Activated CD8-positive, alpha-beta T cell treated with anti-CD3 and anti-CD28 coated beads for 36 hours (primary cell): ENCODE measurements around the gene PRKCE. TPM values are rescaled to one million over a fixed set of nuclear protein-coding genes. Genes with fewer than 3 reads are reported as not detected.

Experiments
- ATAC-seq: fragments of 200-7000 bp; cut with Tn5 transposase; one replicate; pipeline ENCODE4 v1.10.0; 2021; ENCODE audit warnings: mild to moderate bottlenecking, moderate library complexity
- CTCF ChIA-PET: fragments of 350-600 bp; sonication (Branson Sonifier 250); formaldehyde crosslinking; loops from one replicate; lab custom pipeline; 2021; ENCODE audit warnings: antibody characterized with exemption; lab: Charles Lee
- POLR2A ChIA-PET: fragments of 350-600 bp; sonication (Branson Sonifier 250); formaldehyde crosslinking; loops from one replicate; lab custom pipeline; 2021; ENCODE audit warnings: antibody characterized with exemption; lab: Charles Lee
- DNase-seq: peaks from one replicate; pipeline ENCODE4 v3.0.0-alpha.2; 2020
- H3K27ac Mint-ChIP-seq: one replicate; pipeline ENCODE4 v1.8.0; 2021; ENCODE audit warnings: mild to moderate bottlenecking, mixed read lengths
- H3K27me3 Mint-ChIP-seq: one replicate; pipeline ENCODE4 v1.8.0; 2021; ENCODE audit warnings: mixed read lengths
- H3K36me3 Mint-ChIP-seq: one replicate; pipeline ENCODE4 v1.8.0; 2021; ENCODE audit warnings: low read depth, mixed read lengths
- H3K4me1 Mint-ChIP-seq: one replicate; pipeline ENCODE4 v1.8.0; 2021; ENCODE audit warnings: low read depth, mixed read lengths
- H3K4me3 Mint-ChIP-seq: one replicate; pipeline ENCODE4 v1.8.0; 2021; ENCODE audit warnings: mild to moderate bottlenecking, moderate library complexity, mixed read lengths
- H3K9me3 Mint-ChIP-seq: one replicate; pipeline ENCODE4 v1.8.0; 2021; ENCODE audit warnings: mixed read lengths
- CTCF ChIP-seq: fragments of 200-600 bp; IDR thresholded peaks from one replicate; pipeline ENCODE4 v1.8.0; 2022; ENCODE audit warnings: antibody characterized with exemption, mild to moderate bottlenecking
- intact Hi-C: fragments of 100-400 bp; cut with micrococcal nuclease; formaldehyde crosslinking; loops from one replicate; pipeline ENCODE4 v1.10.0; 2022
- total RNA-seq, 2 experiments: library from RNA; stranded (reverse); gene quantifications; one replicate each; pipeline ENCODE4 v1.2.3, GENCODE V29; 2021

The PRKCE gene
- total RNA-seq, 2 experiments from 2014 or later: 11.5 to 11.9 TPM

DNA sequence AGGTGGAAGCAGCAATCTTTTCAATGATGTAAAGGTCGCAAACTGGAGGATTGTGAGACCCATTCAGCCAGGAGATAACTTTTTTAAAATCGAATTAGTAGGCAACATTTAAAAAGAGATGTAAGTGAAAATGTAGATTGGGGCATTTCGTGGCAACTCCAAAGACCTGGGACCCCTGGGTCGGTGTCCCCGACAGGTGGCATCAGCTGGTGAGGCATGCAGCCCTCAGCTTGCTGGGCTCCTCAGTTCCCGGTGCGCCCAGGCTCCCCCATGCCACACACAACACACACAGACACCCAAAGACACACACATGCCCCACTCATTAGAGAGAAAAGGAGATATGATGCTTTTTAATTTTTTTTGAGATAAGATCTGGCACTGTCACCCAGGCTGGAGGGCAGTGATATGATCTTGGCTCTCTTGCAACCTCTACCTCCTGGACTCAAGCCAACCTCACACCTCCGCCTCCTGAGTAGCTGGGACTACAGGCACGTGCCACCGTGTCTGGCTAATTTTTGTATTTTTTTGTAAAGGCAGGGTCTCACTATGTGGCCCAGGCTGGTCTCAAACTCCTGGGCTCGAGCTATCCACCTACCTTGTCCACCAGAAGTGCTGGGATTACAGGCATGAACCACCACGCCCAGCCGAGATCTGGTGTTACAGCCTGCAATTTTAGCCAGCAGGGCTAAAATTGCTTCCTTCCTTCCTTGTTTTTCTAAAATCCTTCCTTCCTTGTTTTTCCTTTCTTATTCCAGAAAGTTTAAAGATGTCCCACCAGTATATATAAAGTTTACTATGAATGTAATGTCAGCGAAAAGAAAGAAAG is 523.1 kb downstream of the PRKCE start:
- ChIA-PET POLR2A (no interaction called here), CTCF (no interaction called here)
- ATAC-seq: no peak
- H3K4me1 Mint-ChIP-seq: peaks cover 19% of the 10 kb centered on the region
- H3K27ac Mint-ChIP-seq: no peak overlapping the region
- H3K4me3 Mint-ChIP-seq: no peak overlapping the region
- no peak for TF ChIP-seq CTCF
- no peaks in the 10 kb centered on the region for H3K9me3 Mint-ChIP-seq
- DNase-seq: no peak
- no peaks in the 10 kb centered on the region for H3K36me3 Mint-ChIP-seq
- no peaks in the 10 kb centered on the region for H3K27me3 Mint-ChIP-seq
- intact Hi-C loops: no loop called here

DNA sequence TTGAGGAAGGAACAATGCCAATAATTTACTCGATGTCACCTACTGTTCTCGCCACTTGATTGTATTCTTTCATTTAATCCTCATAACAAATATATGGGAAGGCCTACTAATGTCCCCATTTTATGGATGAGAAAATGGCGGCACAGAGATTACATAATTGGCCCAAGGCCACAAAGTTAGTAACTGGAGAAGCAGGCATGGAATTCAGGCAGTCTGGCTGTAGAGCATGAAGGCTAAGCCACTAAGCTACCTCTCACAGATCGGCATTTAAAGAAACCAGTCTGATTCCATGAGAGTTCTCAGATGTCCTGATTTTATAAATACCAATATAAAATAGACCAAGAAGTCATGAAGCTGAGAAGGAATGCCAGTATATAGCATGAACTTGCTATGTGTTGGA is 523.9 kb downstream of the PRKCE start:
- Mint-ChIP-seq H3K4me3 (no peak overlapping the region), H3K36me3 (no peaks in the 10 kb centered on the region), H3K27ac (no peak overlapping the region), H3K4me1 (peaks cover 20% of the 10 kb centered on the region), H3K9me3 (no peaks in the 10 kb centered on the region), H3K27me3 (no peaks in the 10 kb centered on the region)
- ChIA-PET CTCF (interaction anchor here (0.7 kb wide), 1 partner anchor 141 kb away, joined by 3 read pairs; no protein-coding TSS in a partner anchor), POLR2A (no interaction called here)
- ATAC-seq (no peak), DNase-seq (no peak)
- intact Hi-C loops: no loop called here
- TF ChIP-seq CTCF: no peak

- no peak for TF ChIP-seq CTCF
- no peaks in the 10 kb centered on the region for H3K27me3 Mint-ChIP-seq
- no peak overlapping the region for H3K4me3 Mint-ChIP-seq
- ChIA-PET POLR2A (no interaction called here), CTCF (interaction anchor here (0.6 to 1.2 kb wide), 2 partner anchors 13 to 23 kb away, joined by 3 read pairs; no protein-coding TSS in a partner anchor)
- peaks cover 18% of the 10 kb centered on the region for H3K4me1 Mint-ChIP-seq
- H3K9me3 Mint-ChIP-seq: no peaks in the 10 kb centered on the region
- ATAC-seq (peak; percentile 24), DNase-seq (peak; percentile 9)
- intact Hi-C loops: no loop called here
- H3K27ac Mint-ChIP-seq: no peak overlapping the region
- H3K36me3 Mint-ChIP-seq: no peaks in the 10 kb centered on the region
Observed at GRCh38 chr2:46177461-46178089, 526.1 kb downstream of the PRKCE start.

- intact Hi-C loops: no loop called here
- Mint-ChIP-seq H3K4me1 (peaks cover 18% of the 10 kb centered on the region), H3K27ac (peak overlapping the region; percentile 45), H3K27me3 (no peaks in the 10 kb centered on the region), H3K4me3 (no peak overlapping the region), H3K36me3 (no peaks in the 10 kb centered on the region), H3K9me3 (no peaks in the 10 kb centered on the region)
- no peak for TF ChIP-seq CTCF
- DNase-seq: peak; percentile 74
- ChIA-PET POLR2A (no interaction called here), CTCF (interaction anchor here (1.1 kb wide), 1 partner anchor 91 kb away, joined by 3 read pairs; no protein-coding TSS in a partner anchor)
- ATAC-seq: peak; percentile 98
Observed at GRCh38 chr2:46179037-46179621, 527.7 kb downstream of the PRKCE start.
